HEK293T (cell line): ENCODE data around the gene SOX13.

Source experiments
- CTCF ChIA-PET: fragments of 350-600 bp; formaldehyde crosslinking; extraction: SDS; loops from one replicate; lab custom pipeline; 2021; ENCODE audit warnings: antibody characterized with exemption, inconsistent platforms; lab: Yijun Ruan, JAX
- POLR2A ChIA-PET: fragments of 350-600 bp; formaldehyde crosslinking; extraction: SDS; loops from one replicate; lab custom pipeline; 2020; ENCODE audit warnings: antibody characterized with exemption, inconsistent platforms; lab: Yijun Ruan, JAX
- DNase-seq: peaks from one replicate; pipeline ENCODE4 v3.0.0; 2012; ENCODE audit warnings: mixed read lengths; ENCODE audit errors: extremely low spot score
- ARNT ChIP-seq: fragments of 450-650 bp; IDR thresholded peaks from 2 replicates; pipeline ENCODE4 v1.6.1; 2017; ENCODE audit warnings: mild to moderate bottlenecking
- BHLHE40 ChIP-seq: fragments of 450-650 bp; IDR thresholded peaks from 2 replicates; pipeline ENCODE4 v1.6.1; 2016; ENCODE audit warnings: mild to moderate bottlenecking, moderate library complexity, borderline replicate concordance
- CTBP1 ChIP-seq: fragments of 450-650 bp; IDR thresholded peaks from 2 replicates; pipeline ENCODE4 v1.6.1; 2016; ENCODE audit warnings: borderline replicate concordance
- ELF4 ChIP-seq: fragments of 450-650 bp; IDR thresholded peaks from 2 replicates; pipeline ENCODE4 v1.6.1; 2017; ENCODE audit warnings: antibody characterized with exemption
- FOXA1 ChIP-seq: fragments of 450-650 bp; IDR thresholded peaks from 2 replicates; pipeline ENCODE4 v1.6.1; 2016; ENCODE audit warnings: mild to moderate bottlenecking
- FOXK2 ChIP-seq: fragments of 450-650 bp; IDR thresholded peaks from 2 replicates; pipeline ENCODE4 v1.6.1; 2016; ENCODE audit warnings: mild to moderate bottlenecking
- FOXM1 ChIP-seq: fragments of 450-650 bp; IDR thresholded peaks from 2 replicates; pipeline ENCODE4 v1.6.1; 2017; ENCODE audit warnings: mild to moderate bottlenecking, borderline replicate concordance
- HDGF ChIP-seq: fragments of 450-650 bp; IDR thresholded peaks from 2 replicates; pipeline ENCODE4 v1.6.1; 2017; ENCODE audit warnings: antibody characterized with exemption, borderline replicate concordance
- L3MBTL2 ChIP-seq: fragments of 450-650 bp; conservative IDR thresholded peaks from 2 replicates; pipeline ENCODE4 v1.6.1; 2016; ENCODE audit warnings: mild to moderate bottlenecking
- LEF1 ChIP-seq: fragments of 450-650 bp; IDR thresholded peaks from 2 replicates; pipeline ENCODE4 v1.6.1; 2017; ENCODE audit warnings: mild to moderate bottlenecking, borderline replicate concordance
- NFRKB ChIP-seq: fragments of 450-650 bp; IDR thresholded peaks from 2 replicates; pipeline ENCODE4 v1.6.1; 2016; ENCODE audit warnings: mild to moderate bottlenecking, moderate library complexity
- SP1 ChIP-seq: fragments of 450-650 bp; IDR thresholded peaks from 2 replicates; pipeline ENCODE4 v1.6.1; 2017
- SUZ12 ChIP-seq: fragments of 450-650 bp; IDR thresholded peaks from 2 replicates; pipeline ENCODE4 v1.6.1; 2016; ENCODE audit warnings: mild to moderate bottlenecking
- TARDBP ChIP-seq: fragments of 450-650 bp; IDR thresholded peaks from 2 replicates; pipeline ENCODE4 v1.6.1; 2016
- ZNF384 ChIP-seq: fragments of 450-650 bp; IDR thresholded peaks from 2 replicates; pipeline ENCODE4 v1.6.1; 2016
- TF ChIP-seq, protein P1 (sequence below): fragments of 450-650 bp; IDR thresholded peaks from 2 replicates; pipeline ENCODE4 v1.6.1; 2016

SOX13 gene

DNA sequence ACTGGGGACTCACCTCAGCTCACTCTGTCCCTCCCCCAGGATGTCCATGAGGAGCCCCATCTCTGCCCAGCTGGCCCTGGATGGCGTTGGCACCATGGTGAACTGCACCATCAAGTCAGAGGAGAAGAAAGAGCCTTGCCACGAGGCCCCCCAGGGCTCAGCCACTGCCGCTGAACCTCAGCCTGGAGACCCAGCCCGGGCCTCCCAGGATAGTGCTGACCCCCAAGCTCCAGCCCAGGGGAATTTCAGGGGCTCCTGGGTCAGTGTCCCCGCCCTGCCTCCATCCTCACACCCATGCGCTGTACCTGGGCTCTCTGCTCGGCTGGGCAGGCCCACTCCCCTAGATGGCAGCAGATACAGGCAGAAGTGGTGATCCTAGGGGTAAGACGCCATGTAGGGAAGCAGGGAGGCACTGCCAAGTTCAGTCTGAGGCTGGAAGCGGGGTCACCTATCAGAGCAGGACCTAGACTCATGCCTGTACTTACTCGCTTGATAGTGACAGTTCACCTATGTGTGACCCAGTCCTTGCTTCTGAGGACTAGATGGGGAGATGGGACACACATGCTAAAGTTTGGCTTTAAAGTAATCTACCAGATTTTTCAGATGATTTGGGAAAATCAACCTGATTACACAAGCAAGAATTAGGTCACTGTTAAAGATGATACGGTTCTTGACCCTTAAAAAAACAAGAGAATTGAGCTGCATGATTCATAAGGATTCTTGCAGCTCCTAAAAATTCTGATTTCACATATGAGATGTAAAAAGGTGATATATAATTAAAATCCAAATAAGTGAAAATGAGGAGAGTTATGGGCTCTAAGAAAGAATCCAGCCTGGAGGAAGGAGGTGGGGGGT, 40.2 kb downstream of the SOX13 start:
- ChIA-PET POLR2A (no interaction called here), CTCF (no interaction called here)
- no peak for DNase-seq
- TF ChIP-seq L3MBTL2 (no peak), FOXA1 (no peak), ELF4 (no peak), ZNF384 (no peak), SUZ12 (no peak), FOXK2 (no peak), LEF1 (no peak), FOXM1 (no peak), NFRKB (no peak), SP1 (no peak), ARNT (no peak), TARDBP (no peak), CTBP1 (no peak), HDGF (no peak), BHLHE40 (no peak)
- TF ChIP-seq, protein P1, sequence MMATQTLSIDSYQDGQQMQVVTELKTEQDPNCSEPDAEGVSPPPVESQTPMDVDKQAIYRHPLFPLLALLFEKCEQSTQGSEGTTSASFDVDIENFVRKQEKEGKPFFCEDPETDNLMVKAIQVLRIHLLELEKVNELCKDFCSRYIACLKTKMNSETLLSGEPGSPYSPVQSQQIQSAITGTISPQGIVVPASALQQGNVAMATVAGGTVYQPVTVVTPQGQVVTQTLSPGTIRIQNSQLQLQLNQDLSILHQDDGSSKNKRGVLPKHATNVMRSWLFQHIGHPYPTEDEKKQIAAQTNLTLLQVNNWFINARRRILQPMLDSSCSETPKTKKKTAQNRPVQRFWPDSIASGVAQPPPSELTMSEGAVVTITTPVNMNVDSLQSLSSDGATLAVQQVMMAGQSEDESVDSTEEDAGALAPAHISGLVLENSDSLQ = no peak

DNA sequence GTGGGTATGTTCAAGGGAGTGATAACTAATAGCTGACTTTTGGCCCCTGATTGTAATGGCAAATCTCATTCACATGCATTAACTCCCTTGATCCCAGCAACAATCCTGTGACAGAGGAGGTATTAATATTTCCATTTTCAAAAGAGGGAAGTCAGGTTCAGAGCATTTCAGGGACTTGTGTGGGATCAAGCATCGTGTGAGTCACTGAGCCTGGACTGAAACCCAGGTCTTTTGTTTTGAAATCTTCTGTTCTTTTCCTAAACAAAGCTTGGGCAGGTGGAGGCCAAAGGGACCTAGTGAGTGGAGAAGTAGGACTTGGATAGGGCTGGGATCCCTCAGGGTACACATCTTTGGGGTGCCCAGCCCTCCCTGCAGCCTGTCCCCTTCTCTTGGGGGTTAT, 41.0 kb downstream of the SOX13 start:
- no peak for DNase-seq
- TF ChIP-seq NFRKB = no peak
- TF ChIP-seq SUZ12 = no peak
- no peak for TF ChIP-seq ZNF384
- TF ChIP-seq, protein P1 = no peak
- TF ChIP-seq L3MBTL2 = no peak
- no peak for TF ChIP-seq BHLHE40
- TF ChIP-seq FOXM1 = no peak
- CTCF ChIA-PET = interaction anchor here (0.6 kb wide), 1 partner anchor 14 kb away, joined by 3 read pairs; no protein-coding TSS in a partner anchor
- POLR2A ChIA-PET = no interaction called here

DNA sequence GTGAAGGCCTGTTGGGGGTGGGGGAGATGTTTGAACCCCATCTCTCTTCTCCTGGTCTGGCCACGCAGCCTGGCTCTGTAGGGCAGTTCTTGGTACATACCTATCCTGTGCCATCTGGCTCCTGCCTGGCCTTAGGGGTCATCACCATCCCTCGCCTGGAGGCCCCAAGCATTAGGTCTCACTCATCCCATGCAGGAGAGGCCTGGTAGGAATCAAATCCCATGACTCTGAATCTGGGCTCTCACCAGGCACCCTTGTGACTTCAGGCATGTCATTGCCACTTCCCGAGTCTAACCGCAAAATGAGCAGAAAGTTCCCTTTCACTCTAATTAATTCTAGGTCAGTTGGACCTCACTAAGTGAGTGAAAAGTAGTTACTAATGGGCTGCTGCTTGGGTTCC, 41.7 kb downstream of the SOX13 start:
- TF ChIP-seq TARDBP (no peak), ZNF384 (no peak), LEF1 (no peak), SUZ12 (no peak), FOXK2 (no peak), CTBP1 (no peak), FOXM1 (no peak), ARNT (no peak), L3MBTL2 (no peak), FOXA1 (no peak), HDGF (no peak), ELF4 (no peak)
- TF ChIP-seq, protein P1 = no peak
- DNase-seq = no peak
- ChIA-PET CTCF (no interaction called here), POLR2A (no interaction called here)

DNA sequence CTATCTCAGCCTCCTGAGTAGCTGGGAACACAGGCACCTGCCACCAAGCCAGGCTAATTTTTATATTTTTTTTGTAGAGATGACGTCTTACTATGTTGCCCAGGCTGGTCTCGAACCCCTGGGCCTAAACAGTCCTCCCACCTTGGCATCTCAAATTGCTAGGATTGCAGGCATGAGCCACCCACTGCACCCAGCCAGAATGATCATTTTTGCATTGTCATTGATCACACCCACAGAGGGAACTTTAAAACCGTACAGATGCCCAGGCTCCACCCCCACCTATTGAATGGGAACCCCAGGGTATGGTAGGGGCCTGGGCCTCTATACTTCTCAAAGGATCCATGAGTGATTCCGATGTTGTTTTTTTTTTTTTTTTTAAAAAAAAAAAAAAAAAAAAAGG, 42.2 kb downstream of the SOX13 start:
- TF ChIP-seq LEF1 = no peak
- no peak for TF ChIP-seq BHLHE40
- TF ChIP-seq TARDBP = no peak
- no peak for TF ChIP-seq FOXM1
- TF ChIP-seq FOXA1 = no peak
- TF ChIP-seq ARNT = no peak
- no peak for TF ChIP-seq SP1
- TF ChIP-seq, protein P1 = no peak
- no peak for TF ChIP-seq FOXK2
- ChIA-PET POLR2A (no interaction called here), CTCF (interaction anchor here (0.6 kb wide), 1 partner anchor 29 kb away, joined by 3 read pairs; no protein-coding TSS in a partner anchor)
- no peak for DNase-seq

DNA sequence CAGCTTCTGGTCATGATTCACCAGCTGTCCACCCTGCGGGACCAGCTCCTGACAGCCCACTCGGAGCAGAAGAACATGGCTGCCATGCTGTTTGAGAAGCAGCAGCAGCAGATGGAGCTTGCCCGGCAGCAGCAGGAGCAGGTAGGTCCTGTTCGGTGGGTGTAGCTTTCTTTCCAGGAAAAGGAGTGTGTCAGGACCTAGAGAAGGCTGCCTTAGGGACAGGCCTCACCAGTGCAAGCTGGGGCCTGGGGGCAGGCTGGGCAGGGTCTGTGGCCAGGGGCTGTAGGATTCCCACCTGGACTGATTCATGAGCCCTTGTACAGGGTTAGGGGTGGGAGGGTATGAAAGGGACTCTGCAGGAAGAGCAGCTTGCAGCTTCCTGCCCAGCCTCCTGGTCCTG, 43.6 kb downstream of the SOX13 start:
- ChIA-PET POLR2A (no interaction called here), CTCF (no interaction called here)
- no peak for DNase-seq
- no peak for TF ChIP-seq ELF4
- no peak for TF ChIP-seq HDGF
- TF ChIP-seq SP1 = no peak
- no peak for TF ChIP-seq L3MBTL2
- TF ChIP-seq CTBP1 = no peak
- no peak for TF ChIP-seq LEF1
- TF ChIP-seq TARDBP = no peak
- no peak for TF ChIP-seq FOXK2
- no peak for TF ChIP-seq ARNT
- no peak for TF ChIP-seq ZNF384
- no peak for TF ChIP-seq FOXM1
- TF ChIP-seq, protein P1 = no peak
- TF ChIP-seq SUZ12 = no peak
- TF ChIP-seq BHLHE40 = no peak
- no peak for TF ChIP-seq NFRKB
